Activated T-helper 9 cell treated with anti-CD3 and anti-CD28 coated beads, Interleukin-2, amount 50 U/mL, for 16 hours (primary cell): Measurements from ENCODE around the gene TBX21.

ENCODE experiments used
- DNase-seq: peaks from one replicate; pipeline ENCODE4 v3.0.0-alpha.2; 2020; ENCODE audit warnings: low read depth

TBX21 gene, protein sequence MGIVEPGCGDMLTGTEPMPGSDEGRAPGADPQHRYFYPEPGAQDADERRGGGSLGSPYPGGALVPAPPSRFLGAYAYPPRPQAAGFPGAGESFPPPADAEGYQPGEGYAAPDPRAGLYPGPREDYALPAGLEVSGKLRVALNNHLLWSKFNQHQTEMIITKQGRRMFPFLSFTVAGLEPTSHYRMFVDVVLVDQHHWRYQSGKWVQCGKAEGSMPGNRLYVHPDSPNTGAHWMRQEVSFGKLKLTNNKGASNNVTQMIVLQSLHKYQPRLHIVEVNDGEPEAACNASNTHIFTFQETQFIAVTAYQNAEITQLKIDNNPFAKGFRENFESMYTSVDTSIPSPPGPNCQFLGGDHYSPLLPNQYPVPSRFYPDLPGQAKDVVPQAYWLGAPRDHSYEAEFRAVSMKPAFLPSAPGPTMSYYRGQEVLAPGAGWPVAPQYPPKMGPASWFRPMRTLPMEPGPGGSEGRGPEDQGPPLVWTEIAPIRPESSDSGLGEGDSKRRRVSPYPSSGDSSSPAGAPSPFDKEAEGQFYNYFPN

DNA sequence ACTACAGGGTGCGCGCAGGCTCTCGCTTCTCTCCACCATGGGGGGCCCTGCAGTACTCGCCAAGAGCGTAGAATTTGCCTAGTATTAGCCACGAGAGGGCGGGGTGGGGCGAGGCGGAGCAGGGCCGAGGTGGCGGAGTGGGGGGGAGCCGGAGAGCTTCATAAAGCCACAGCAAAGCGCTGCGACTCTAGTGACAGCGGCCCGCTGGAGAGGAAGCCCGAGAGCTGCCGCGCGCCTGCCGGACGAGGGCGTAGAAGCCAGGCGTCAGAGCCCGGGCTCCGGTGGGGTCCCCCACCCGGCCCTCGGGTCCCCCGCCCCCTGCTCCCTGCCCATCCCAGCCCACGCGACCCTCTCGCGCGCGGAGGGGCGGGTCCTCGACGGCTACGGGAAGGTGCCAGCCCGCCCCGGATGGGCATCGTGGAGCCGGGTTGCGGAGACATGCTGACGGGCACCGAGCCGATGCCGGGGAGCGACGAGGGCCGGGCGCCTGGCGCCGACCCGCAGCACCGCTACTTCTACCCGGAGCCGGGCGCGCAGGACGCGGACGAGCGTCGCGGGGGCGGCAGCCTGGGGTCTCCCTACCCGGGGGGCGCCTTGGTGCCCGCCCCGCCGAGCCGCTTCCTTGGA lies at the start of gene TBX21:
TBX21 (plus strand) TSS at position 190 of the 627 bp plus-strand sequence; CDS start at position 409, 219 bp downstream.
- peak; percentile 88 for DNase-seq

DNA sequence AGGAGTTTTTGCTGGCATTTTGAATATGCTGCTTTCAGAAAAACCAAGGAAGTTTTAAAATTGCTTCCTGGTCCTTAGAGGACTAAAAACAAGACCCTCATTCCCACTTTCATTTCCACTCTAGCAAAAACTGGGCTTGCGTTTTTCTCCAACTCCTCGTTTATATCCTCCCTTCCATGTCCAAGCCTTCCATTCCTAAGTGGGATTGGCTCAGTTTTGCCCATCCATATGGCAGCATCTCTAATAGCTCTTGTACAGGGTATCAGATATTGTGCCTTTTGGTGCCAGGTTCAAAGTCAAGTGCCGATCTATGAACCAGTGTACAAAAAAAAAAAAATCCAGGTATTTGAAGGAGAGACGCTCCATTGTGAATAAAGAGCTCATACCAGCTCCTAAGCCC lies 49.0 kb upstream of the TBX21 start:
- no peak for DNase-seq

GRCh38 chr17:47684535-47685193 lies 48.4 kb upstream of the TBX21 start:
- no peak for DNase-seq

DNA sequence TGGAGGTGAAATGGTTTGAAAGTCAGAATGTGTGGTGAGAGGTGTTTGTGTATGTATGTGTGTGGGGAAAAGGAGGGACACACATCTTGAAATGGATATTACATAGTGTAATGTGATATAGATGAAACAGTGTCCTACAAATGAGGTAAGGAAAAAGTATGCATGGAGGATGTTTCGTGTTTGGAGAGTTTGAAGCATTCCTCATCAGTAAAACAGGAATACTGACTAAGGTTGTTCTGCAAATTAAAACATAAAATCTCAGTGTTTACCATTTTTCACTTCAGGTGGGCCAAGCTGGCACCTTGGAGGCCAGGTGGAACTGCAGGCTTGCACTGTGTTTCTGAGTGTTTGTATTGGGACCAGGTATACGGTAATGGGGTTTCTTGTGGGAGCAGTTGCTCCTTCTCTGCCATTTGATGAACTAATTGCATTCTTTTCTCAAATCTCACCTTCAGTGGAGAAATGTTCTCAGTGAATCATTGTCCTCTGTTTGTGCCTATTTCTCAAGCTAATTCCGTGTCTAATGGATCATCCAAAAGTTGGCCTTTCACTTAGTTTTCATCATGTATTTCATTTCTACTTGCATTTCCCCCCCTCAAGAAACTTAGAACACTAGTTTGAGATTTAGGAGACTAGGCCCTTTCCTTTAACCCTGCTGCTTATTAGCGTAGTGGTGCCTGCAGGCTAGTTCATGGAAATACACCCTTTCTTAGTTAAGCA lies 47.3 kb upstream of the TBX21 start:
- no peak for DNase-seq

DNA sequence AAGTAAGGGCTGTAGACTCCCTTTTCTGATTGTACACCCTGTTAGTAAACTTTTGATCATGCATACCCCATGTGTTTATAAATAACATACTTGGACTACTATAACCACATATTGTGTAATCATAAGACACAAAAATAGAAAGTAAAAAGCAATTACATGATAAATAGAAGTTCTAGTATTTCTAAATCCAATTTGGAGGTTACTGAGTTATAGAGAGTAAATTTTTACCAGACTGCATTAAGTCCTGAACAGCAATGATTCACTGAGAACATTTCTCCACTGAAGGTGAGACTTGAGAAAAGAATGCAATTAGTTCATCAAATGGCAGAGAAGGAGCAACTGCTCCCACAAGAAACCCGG lies 46.8 kb upstream of the TBX21 start:
- no peak for DNase-seq

- DNase-seq, result no peak
Measured at GRCh38 chr17:47686664-47687327, 46.2 kb upstream of the TBX21 start.

DNA sequence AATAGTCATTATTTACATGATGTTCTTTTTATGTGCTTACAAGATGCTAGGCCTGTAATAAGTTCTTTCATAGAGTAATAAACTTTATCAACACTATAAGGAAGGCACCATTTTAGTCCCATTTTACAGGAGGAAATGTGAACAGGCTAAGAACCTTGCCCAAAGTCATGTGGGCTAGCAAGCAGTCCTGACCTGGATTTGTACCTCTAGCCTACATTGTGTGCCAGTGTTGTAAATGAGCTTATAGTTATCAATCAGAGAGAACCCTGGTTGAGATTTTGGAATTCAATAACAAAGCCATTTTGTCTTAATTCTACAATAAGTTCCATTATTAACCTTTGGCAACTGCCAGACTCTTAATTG lies 45.7 kb upstream of the TBX21 start:
- DNase-seq, result no peak

DNA sequence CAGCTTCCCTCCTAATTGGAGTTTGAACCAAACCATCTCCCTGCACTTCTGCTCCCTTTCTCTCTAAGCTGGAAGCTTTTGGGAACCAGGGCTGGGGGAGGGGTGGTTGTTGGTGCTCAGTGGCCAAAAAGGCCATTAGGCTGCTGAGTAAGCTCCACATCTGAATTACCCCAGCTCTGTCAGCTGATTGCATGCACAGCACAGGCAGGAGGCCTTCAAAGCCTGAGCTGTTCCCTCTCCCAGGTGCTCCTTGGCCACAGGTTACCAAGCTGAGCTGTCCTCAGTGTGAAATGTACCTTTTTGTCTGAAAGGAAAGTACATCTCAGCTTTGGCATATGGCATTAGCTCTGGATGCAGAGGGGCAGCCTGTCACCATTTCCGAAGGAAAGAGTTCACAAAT lies 45.3 kb upstream of the TBX21 start:
- DNase-seq, result no peak

GRCh38 chr17:47690121-47690520 lies 42.9 kb upstream of the TBX21 start:
- no peak for DNase-seq

- DNase-seq, result no peak
Measured at GRCh38 chr17:47692137-47692894, 40.7 kb upstream of the TBX21 start.

GRCh38 chr17:47692895-47693730 lies 39.9 kb upstream of the TBX21 start:
- DNase-seq, result no peak

DNA sequence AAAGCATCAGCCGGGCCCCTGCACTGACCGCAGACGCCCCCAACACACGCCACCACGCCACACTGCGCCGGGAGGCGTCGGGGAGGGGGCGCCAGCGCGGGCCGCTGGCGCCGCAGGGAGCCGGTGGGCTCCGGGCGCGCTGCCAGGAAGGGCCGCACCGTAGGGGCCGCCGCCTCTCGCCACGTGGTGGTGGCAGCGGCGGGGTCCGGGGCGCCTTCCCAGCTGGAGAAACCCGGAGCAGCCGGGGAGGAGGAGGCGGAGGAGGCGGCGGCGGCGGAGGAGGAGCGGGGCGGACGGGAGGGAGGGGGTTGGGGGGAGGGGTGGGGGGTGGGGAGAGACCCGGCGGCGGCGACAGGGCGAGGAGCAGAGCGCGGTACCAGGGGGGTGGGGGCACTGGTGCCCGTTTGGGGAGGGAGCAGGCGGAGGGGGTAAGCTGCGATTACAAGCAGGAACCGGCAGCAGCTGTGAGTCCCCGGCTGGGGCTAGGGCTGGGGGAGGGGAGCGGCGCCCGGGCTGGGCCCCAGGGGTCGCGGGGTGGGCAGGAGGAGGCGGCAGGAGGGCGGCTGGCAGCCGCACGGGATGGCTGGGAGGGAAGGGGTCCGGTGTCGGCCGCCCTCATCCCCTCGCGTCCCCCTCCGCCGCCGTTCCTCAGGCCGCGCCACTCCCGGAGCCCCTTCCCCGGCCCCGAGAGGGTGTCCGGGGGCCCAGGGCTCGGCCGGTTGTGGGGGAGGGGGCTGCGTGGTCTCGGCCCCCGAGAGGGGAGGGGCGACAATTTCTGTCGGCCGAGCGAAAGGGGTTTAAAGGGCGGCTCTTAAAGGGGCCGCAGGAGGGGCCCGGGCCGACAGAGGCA lies 39.1 kb upstream of the TBX21 start, which contains the start of gene TBKBP1:
TBKBP1 (plus strand) TSS at position 431 of the 850 bp plus-strand sequence. CDS start 1,952 bp downstream, outside the sequence.
- peak; percentile 41 for DNase-seq

GRCh38 chr17:47694581-47695428 lies 38.2 kb upstream of the TBX21 start:
- DNase-seq, result peak; percentile 45

GRCh38 chr17:47695429-47696376 lies 37.3 kb upstream of the TBX21 start:
- no peak for DNase-seq

- DNase-seq, result no peak
Measured at GRCh38 chr17:47696717-47697642, 36.1 kb upstream of the TBX21 start.
